T47D (cell line): ENCODE data around the gene RUNDC3A.
A peak's percentile ranks its signal among the peaks of the same experiment; 100 is the strongest.

Source experiments
- DNase-seq, 2 experiments: peaks; one replicate each; pipeline versions ENCODE4 v3.0.0 to v3.0.0-alpha.2; 2011 to 2012; ENCODE audit warnings: low read depth in 1 of 2, low spot score in 1 of 2
- JUND ChIP-seq: IDR thresholded peaks from 2 replicates; pipeline ENCODE4 v1.6.1; 2012; ENCODE audit warnings: low read depth
- in situ Hi-C: cut with HindIII; loops from 2 replicates; pipeline ENCODE4 v1.10.0; 2016; ENCODE audit warnings: low sequenced_read_pairs, low pct_unique_long_range_greater_than_20kb

The RUNDC3A gene

GRCh38 chr17:44308320-44308818 lies at the start of gene RUNDC3A:
Gene RUNDC3A (plus strand): TSS chr17:44308601. CDS start chr17:44308833, 232 bp downstream.
- in situ Hi-C loops: no loop called here
- DNase-seq: peak; percentile 92 to 95
- no peak for TF ChIP-seq JUND

- no peak for TF ChIP-seq JUND
- DNase-seq: no peak
- in situ Hi-C loops: no loop called here
Observed at GRCh38 chr17:44258811-44259351, 49.5 kb upstream of the RUNDC3A start.

- in situ Hi-C loops: no loop called here
- DNase-seq: no peak
- TF ChIP-seq JUND: no peak
Observed at GRCh38 chr17:44260296-44260695, 48.1 kb upstream of the RUNDC3A start.

- no peak for DNase-seq
- in situ Hi-C loops: no loop called here
- TF ChIP-seq JUND: no peak
Observed at GRCh38 chr17:44262654-44263225, 45.7 kb upstream of the RUNDC3A start.

- no peak for DNase-seq
- no peak for TF ChIP-seq JUND
- in situ Hi-C loops: no loop called here
Observed at GRCh38 chr17:44263345-44263902, 45.0 kb upstream of the RUNDC3A start.

- TF ChIP-seq JUND: no peak
- DNase-seq: peak in 1 of 2 experiments; percentile 20
- in situ Hi-C loops: no loop called here
Observed at GRCh38 chr17:44266402-44267164, 41.8 kb upstream of the RUNDC3A start.

- no peak for TF ChIP-seq JUND
- DNase-seq: no peak
- in situ Hi-C loops: no loop called here
Observed at GRCh38 chr17:44267165-44267455, 41.3 kb upstream of the RUNDC3A start.

GRCh38 chr17:44267818-44268490 lies 40.4 kb upstream of the RUNDC3A start, which contains the start of gene SLC4A1:
Gene SLC4A1 (minus strand): TSS chr17:44268135. CDS start chr17:44262866, 5,269 bp downstream.
- DNase-seq: no peak
- TF ChIP-seq JUND: no peak
- in situ Hi-C loops: no loop called here

- DNase-seq: peak in 1 of 2 experiments; percentile 9
- in situ Hi-C loops: no loop called here
- no peak for TF ChIP-seq JUND
Observed at GRCh38 chr17:44268709-44269534, 39.5 kb upstream of the RUNDC3A start.

- DNase-seq: peak in 1 of 2 experiments; percentile 69
- TF ChIP-seq JUND: no peak
- in situ Hi-C loops: no loop called here
Observed at GRCh38 chr17:44269535-44270240, 38.7 kb upstream of the RUNDC3A start.

GRCh38 chr17:44272321-44272951 lies 36.0 kb upstream of the RUNDC3A start:
- in situ Hi-C loops: no loop called here
- no peak for TF ChIP-seq JUND
- no peak for DNase-seq
